HG02981 (cell line): Measurements from ENCODE around the gene NACAD.

Experiments used
- ATAC-seq: cut with Tn5 transposase; IDR thresholded peaks from one replicate; pipeline ENCODE4 v1.9.1; 2021; ENCODE audit warnings: mild to moderate bottlenecking, moderate library complexity; ENCODE audit not compliant: unreplicated experiment

NACAD gene

DNA sequence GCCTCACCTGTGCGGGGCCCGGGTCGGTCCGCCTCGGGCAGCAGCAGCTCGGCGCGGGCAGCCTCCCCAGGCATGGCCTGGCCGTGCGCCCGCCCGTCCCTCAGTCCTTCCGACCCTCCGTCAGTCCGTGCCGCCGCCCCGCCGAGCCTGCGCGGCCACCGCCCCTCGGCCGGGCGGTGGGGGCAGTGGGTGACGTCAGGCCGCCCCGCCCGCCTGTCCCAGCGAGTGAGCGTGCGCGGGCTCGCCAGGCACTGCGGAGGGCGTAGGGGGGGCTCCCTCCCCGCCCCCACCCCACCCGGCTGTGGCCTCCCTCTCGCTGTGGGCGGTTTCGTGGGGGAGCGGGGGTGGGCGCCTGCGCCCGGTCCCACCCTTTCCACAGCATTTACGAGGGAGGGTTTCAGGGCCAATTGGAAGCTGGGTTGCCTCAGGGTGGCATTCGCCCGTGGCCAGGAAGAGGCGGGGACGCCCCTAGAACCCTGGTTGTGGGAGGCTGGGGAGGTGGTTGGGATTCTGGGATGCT is at the start of gene NACAD:
TSS of gene NACAD (minus strand) at position 149 of the 520 bp plus-strand sequence. CDS start at position 74, 75 bp downstream.
- no peak for ATAC-seq

DNA sequence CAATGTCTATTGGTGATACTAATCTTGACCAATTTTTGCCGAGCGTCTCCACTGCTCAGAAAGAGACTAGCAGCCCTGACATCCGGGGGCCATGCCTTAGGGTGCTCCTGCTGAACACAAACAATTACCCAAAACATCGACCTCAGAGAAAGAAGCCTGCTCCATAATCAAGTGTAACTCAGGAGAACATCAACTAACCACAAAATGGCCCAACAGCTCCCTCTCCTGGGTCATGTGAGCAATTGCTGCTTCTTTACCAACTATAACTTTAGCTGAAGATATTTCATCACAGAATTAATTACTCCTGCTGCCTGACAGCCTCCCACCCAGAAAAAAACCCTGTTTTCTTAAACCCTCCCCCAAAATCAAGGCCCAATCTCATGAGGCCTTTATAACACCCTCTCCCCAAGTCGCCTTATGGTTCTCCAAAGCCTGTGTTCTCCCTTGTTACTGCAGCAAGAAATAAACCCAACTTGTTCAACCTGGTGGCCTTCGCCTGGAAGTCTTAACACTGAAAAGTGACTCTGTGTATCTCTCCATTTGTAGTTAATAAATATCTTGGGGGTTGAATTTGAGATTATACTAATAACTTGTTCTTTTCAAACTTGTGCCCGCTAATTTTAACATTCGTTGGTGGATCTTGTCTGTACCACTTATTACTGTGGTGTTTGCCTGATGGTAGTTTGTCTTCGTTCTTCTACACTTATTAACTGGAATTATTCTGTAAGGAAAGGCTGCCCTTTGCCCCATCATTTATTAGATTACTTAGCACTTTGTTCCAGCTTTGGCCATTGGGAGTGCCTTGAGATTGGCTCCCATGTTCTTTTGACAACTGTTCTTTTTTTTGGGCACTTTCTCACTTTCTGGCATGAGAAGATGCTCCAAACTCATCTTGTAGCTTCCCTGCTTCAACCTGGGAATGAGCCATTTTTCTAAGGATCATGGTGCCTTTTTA is 47.6 kb upstream of the NACAD start:
- no peak for ATAC-seq

DNA sequence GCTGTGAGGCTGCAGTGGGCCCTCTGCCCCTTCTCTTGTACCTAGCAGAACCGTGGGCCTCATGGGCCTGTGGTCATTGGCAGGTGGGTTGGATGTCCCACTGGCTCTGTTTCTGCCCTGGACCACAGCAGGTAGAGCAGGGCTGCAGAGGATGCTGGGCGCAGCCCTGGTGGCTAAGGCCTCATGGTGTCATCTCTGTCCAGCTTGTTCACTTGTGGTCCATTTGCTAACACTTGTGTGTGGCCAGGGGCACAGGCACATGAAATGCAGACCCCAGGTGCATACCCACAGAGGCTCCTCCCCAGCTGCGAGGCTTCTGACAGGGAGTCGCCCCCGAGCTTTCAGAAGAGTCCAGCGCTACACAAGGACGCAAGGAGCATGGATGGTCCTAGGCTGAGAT is 45.1 kb upstream of the NACAD start:
- no peak for ATAC-seq

GRCh38 chr7:45133352-45133751 is 44.6 kb upstream of the NACAD start:
- ATAC-seq: no peak

DNA sequence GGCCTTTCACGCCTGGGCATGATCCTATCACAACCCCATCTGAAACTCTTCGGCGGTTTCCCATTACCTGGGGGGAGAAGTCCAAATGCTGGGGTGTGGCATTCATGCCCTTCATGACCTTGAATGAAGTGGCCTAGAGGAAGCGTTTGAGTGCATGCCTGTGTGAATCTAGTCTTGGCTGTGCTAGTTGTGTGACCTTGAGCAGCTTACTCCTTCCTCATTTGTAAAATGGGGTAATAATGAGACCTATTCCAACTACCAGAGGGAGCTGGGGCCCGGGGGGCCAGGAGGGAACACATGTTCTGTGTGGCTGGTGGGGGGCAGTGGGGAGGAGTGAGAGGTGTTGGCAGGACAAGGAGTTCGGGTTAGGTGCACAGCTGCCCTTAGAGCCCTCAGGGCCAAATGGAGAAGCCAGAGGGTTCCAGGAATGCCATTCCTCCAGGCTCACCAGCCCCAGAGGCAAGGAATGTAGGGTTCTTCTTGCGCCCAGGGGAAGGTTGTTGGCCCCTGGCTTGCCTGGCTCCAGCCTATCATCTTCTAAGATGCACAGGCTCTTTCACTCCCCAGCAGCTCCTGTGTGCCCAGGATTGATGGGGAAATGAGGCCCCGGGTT is 44.0 kb upstream of the NACAD start:
- ATAC-seq: no peak

DNA sequence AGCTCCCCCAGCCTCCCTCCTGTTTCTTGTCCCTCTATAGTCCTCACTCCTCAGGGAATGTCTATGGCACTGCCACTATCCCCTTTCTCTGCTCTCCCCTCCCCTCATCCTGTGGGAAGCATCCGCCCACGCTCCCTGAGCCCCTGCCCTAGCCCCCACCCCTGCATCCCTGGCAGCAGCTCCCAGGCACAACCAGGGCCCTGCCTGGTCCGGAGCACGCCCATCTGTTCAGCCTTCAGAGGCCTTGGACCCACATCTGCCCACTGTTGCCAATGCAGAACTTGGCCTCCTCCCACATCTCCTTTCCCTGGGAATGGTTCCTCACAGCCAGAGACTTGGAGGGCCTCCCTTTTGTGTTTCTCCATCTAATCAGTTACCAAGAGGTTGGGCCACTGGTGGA is 43.1 kb upstream of the NACAD start:
- no peak for ATAC-seq

DNA sequence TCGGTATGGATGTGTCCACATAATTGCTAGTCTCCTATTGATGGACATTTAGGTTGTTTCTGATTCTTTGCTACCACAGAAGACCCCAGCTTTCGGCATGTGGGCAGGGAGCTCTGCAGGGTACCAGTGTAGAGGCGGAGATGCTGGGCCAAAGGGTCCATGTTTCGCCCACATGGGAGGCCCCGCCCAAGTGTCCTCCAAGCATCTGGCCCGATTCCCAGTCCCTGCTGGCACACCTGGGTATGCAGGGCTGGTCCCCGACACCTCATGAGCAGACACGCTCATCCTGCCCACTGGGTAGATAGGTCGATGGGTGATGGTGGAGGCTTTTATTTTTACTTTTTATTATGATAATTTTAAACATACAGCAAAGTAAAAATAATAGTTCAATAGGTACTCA is 42.1 kb upstream of the NACAD start:
- ATAC-seq: no peak

DNA sequence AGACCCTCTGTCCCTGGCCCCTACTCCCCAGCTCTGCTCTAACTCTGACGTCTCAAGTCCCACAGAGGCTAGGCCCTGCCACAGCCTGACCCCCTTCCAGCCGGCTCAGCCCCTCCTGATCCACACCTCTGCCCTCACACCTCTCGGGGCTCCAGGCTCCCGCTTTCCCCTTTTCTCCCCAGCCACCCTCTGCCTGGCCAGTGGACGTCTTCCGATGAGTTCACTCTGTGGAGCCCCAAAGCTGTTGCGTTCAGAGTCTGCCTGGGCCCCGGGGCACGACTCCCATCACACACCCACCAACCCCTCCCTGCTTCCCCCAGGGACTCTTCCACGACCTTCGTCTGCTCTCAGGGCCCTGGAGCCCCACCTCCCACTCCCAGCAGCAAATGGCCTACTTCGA is 41.1 kb upstream of the NACAD start:
- ATAC-seq: no peak

DNA sequence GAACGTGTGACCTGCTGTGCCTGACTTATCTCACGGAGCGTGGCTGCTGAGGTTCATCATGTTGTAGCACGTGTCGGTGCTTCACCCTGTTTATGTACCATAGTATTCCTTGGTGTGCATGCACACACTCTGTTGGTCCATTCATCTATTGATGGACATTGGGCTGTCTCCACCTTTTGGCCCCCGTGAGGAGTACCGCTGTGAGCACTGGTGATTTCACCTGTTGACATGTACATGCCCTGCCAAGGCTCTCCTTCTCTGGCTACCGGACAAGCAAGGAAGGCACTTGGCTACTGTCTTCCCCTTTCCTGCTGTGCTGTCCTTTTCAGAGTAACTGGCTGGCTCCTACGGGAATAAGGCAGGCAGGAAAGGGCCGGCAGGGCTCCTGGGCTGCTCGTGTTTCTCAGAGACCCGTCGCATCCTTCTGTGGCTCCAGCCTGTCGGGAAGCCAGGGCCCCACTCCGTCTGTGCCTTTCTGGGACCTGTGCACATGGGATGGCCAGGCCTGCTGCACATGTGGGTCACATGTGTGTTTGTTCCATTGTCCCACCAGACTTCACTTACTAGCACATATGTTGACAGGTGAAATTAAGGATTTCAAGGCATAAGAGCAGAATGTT is 40.5 kb upstream of the NACAD start:
- ATAC-seq: no peak

GRCh38 chr7:45126920-45127319 is 38.2 kb upstream of the NACAD start:
- ATAC-seq: no peak

DNA sequence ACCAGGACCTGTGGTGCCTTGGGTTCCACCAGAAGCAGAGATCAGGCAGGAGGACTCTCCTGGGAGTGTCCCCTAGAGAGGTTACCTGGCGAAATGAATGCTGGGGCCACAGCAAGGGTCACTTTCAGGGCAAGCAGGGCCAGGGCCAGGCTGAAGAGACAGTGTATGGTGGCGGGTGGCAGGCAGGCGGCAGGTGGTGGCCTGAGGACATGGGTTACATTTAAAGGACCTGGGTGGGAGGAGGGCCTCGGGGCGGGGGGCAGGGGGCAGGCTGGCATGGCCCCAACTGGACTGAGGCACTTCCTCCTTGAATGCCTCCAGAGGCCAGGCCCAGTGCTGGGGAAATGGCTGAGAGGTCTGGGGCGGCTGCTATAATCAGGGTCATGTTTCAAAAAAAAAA is 37.4 kb upstream of the NACAD start:
- ATAC-seq: no peak

DNA sequence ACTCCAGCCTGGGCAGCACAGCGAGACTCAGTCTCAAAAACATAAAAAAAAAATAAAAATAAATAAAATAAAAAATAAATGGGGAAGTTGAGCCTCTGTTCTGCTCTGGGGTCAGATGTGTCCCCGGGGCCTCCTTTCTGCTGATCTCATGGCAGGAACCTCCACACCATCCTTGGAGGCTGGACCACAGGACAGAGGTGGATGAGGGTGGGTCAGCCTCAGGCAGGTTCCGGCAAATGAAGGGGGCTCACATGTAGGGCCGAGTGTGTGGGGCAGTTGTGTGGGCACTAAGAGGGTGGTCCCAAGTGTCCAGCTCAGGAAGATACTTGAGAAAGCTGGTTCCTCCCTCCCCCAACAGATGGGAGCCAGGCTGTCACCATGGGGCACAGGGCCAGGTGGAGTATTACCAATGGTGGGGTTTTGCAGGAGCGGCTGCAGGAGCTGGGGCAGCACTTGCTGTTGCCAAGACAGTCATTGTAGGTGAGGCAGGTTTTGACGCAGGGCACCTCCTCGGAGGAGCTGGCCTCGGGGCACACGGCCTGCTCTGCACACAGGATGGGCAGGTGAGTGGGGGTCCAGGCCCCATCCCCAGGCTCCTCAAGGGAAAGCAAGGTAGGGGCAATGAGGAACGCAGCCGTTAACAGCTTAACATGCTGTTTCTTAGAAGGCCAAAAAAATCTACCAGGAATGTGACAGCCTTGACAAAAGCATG is 36.6 kb upstream of the NACAD start:
- no peak for ATAC-seq

DNA sequence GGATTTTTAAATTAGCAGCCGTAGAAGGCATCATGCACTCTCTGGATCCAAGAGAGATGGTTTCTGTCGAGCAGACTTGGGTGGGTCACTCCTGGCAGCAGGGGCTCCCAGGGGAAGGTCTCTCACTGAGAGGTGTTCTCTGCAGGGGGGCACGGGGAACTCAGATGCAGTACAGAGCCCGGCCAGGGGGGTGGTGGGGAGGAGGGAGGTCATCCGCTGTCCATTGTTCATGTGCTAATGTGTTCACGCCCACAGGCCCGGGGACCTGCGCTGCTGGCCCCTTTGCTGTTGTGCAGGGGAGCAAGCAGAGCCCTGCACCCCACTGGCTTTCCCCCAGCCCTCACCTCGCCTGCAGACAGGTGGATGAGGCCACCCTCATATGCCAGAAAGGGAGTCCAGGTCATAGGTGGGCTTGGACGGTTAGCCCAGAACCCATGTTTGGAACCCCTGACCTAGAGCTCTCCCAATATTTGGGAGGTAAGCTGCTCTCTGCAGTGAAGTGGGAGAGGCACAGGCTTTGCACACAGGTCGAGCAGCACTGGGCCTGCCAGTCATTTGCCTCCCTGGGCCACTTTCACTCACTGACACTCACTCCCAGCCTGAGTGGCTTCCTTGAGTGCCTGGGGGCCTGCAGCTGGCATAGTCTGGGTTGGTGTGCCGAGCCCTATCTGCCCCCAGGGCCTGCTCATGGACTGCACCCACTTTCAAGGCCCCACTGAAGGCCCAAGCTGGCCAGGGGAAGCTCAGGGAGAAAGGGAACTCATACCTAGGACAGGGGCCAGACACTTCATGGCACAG is 35.3 kb upstream of the NACAD start:
- ATAC-seq: no peak

- no peak for ATAC-seq
Observed at GRCh38 chr7:45122975-45123860, 34.4 kb upstream of the NACAD start.

GRCh38 chr7:45119550-45119949 is 30.8 kb upstream of the NACAD start:
- no peak for ATAC-seq

GRCh38 chr7:45118889-45119331 is 30.1 kb upstream of the NACAD start:
- no peak for ATAC-seq

DNA sequence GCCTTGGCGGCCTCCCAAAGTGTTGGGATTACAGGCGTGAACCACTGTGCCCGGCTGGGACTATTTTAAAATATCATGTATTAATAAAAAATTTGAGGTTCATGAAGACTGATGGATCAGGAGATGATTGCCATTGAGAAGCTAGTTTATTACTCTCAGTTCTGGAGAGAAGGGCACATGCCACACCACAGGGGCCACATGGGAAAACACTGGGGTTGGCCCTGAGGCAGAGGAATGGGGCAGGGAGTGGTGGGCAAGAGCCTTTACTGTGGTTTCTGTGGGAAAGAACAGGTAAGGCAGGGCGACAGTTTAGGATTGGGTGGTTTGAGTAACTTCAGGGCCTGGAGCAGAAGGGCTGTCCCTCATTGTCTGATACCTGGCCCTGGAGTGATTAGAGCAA is 29.5 kb upstream of the NACAD start:
- no peak for ATAC-seq

GRCh38 chr7:45117582-45117981 is 28.8 kb upstream of the NACAD start:
- ATAC-seq: no peak

GRCh38 chr7:45116048-45116447 is 27.3 kb upstream of the NACAD start:
- ATAC-seq: no peak
